SH-SY5Y (cell line): ENCODE data around the gene FRRS1.

Experiments
- GATA2 ChIP-seq: IDR thresholded peaks from 2 replicates; pipeline ENCODE4 v1.6.1; 2011; ENCODE audit warnings: mild to moderate bottlenecking, low read depth, low read length
- GATA3 ChIP-seq: IDR thresholded peaks from 2 replicates; pipeline ENCODE4 v1.6.1; 2011; ENCODE audit warnings: low read depth, mild to moderate bottlenecking, low read length, moderate library complexity

- TF ChIP-seq GATA3 (no peak), GATA2 (no peak)
Measured at GRCh38 chr1:99806882-99807281, 40.4 kb upstream of the FRRS1 start.
